OCI-LY1 (cell line): Measurements from ENCODE around the gene ME3.
"Not testable (repeated sequence)": the region's sequence is repeated elsewhere in the genome, so short reads cannot be mapped to it uniquely, and the experiment has no call there.

ENCODE experiments used
- H2AFZ ChIP-seq: fragments of 200-600 bp; sonication (generic), shearing (Covaris generic); 2 replicates; pipeline ENCODE4 v1.6.0; 2014; ENCODE audit warnings: antibody characterized with exemption, mild to moderate bottlenecking, low read length
- H3F3A ChIP-seq: fragments of 200-600 bp; sonication (generic), shearing (Covaris generic); 2 replicates; pipeline ENCODE4 v1.6.0; 2014; ENCODE audit warnings: mild to moderate bottlenecking, antibody characterized with exemption, low read length, moderate library complexity; ENCODE audit not compliant: insufficient read depth
- H3K27ac ChIP-seq: fragments of 200-600 bp; sonication (generic); 2 replicates; pipeline ENCODE4 v1.5.1; 2014; ENCODE audit warnings: low read length, mixed run types, mild to moderate bottlenecking, low read depth; ENCODE audit not compliant: poor library complexity, severe bottlenecking
- H3K27me3 ChIP-seq: fragments of 200-600 bp; sonication (generic); 2 replicates; pipeline ENCODE4 v1.6.0; 2014; ENCODE audit warnings: antibody characterized with exemption, mild to moderate bottlenecking, low read length, moderate library complexity; ENCODE audit not compliant: insufficient read depth
- H3K36me3 ChIP-seq: fragments of 200-600 bp; sonication (generic); 2 replicates; pipeline ENCODE4 v1.6.1; 2014; ENCODE audit warnings: mild to moderate bottlenecking, antibody characterized with exemption, low read length, moderate library complexity, mixed read lengths; ENCODE audit not compliant: insufficient read depth
- H3K4me1 ChIP-seq: fragments of 200-600 bp; sonication (generic); 2 replicates; pipeline ENCODE4 v1.5.1; 2014; ENCODE audit warnings: mild to moderate bottlenecking, low read length, moderate library complexity; ENCODE audit not compliant: insufficient read depth, severe bottlenecking
- H3K4me2 ChIP-seq: fragments of 200-600 bp; sonication (generic), shearing (Covaris generic); 2 replicates; pipeline ENCODE4 v1.6.1; 2014; ENCODE audit warnings: low read length
- H3K4me3 ChIP-seq: fragments of 200-600 bp; sonication (generic); 2 replicates; pipeline ENCODE4 v1.5.1; 2014; ENCODE audit warnings: low read length, low read depth, mild to moderate bottlenecking, mixed read lengths; ENCODE audit not compliant: poor library complexity, severe bottlenecking
- H3K79me2 ChIP-seq: fragments of 200-600 bp; shearing (Covaris generic); 2 replicates; pipeline ENCODE4 v1.6.1; 2016; ENCODE audit warnings: mixed run types, low read length, mixed read lengths; ENCODE audit not compliant: insufficient read depth
- H3K9ac ChIP-seq: fragments of 200-600 bp; sonication (generic), shearing (Covaris generic); 2 replicates; pipeline ENCODE4 v1.6.1; 2014; ENCODE audit warnings: mild to moderate bottlenecking, low read length, mixed read lengths
- H3K9me2 ChIP-seq: fragments of 200-600 bp; sonication (generic), shearing (Covaris generic); 2 replicates; pipeline ENCODE4 v1.6.1; 2014; ENCODE audit warnings: low read depth, mild to moderate bottlenecking, low read length, mixed read lengths
- H3K9me3 ChIP-seq: fragments of 200-600 bp; shearing (Covaris generic); 2 replicates; pipeline ENCODE4 v1.6.1; 2014; ENCODE audit warnings: low read length, mixed read lengths
- H4K20me1 ChIP-seq: fragments of 200-600 bp; sonication (generic), shearing (Covaris generic); 2 replicates; pipeline ENCODE4 v1.6.0; 2016; ENCODE audit warnings: mild to moderate bottlenecking, low read length; ENCODE audit not compliant: insufficient read depth
- EZH2 ChIP-seq: fragments of 200-600 bp; sonication (generic), shearing (Covaris generic); IDR thresholded peaks from 2 replicates; pipeline ENCODE4 v1.8.0; 2017; ENCODE audit warnings: borderline replicate concordance, mixed run types, mild to moderate bottlenecking, antibody characterized with exemption, low read length, moderate library complexity, mixed read lengths
- TF ChIP-seq, protein P1 (sequence below): fragments of 200-600 bp; sonication (generic), shearing (Covaris generic); IDR thresholded peaks from 2 replicates; pipeline ENCODE4 v1.5.1; 2017; ENCODE audit warnings: mild to moderate bottlenecking, antibody characterized with exemption, low read length, moderate library complexity, mixed read lengths

The ME3 gene

DNA sequence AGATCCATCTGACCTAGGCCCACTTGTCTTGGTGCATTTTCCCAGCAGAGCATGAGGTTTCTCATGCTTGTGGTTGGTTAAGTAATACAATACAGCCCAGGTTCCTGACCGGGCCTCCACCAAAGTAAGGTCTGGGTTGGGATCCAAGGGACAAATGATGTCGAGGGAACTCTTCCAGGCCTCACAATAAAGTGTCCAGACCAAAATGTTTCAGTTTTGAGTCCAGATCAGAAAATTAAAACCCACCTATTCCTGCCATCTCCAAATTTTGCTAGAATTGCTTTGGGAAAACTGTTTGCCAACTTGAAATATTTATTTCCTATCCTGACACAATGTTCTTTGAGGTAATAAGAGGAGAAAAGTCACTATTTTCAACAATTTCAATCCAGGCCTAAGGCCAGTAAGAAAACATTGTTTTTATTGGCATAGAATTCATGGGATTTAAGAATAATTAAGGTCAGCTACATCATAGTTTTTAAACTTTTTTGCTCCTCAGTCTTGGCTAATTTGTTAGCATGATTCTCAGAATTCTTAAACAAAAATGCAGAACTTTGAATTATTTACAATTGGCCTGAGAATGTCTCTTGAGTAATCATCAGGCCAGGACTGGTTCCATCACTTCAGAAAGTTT is 51.4 kb downstream of the ME3 start:
- no peak overlapping the region for H3K4me2 ChIP-seq
- no peak overlapping the region for H3K9ac ChIP-seq
- TF ChIP-seq, protein P1, sequence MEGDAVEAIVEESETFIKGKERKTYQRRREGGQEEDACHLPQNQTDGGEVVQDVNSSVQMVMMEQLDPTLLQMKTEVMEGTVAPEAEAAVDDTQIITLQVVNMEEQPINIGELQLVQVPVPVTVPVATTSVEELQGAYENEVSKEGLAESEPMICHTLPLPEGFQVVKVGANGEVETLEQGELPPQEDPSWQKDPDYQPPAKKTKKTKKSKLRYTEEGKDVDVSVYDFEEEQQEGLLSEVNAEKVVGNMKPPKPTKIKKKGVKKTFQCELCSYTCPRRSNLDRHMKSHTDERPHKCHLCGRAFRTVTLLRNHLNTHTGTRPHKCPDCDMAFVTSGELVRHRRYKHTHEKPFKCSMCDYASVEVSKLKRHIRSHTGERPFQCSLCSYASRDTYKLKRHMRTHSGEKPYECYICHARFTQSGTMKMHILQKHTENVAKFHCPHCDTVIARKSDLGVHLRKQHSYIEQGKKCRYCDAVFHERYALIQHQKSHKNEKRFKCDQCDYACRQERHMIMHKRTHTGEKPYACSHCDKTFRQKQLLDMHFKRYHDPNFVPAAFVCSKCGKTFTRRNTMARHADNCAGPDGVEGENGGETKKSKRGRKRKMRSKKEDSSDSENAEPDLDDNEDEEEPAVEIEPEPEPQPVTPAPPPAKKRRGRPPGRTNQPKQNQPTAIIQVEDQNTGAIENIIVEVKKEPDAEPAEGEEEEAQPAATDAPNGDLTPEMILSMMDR: no peak
- TF ChIP-seq EZH2: no peak
- no peak overlapping the region for H3K4me3 ChIP-seq
- H3F3A ChIP-seq: no peaks in the 10 kb centered on the region
- no peak overlapping the region for H3K27ac ChIP-seq
- no peaks in the 10 kb centered on the region for H3K9me2 ChIP-seq
- H3K4me1 ChIP-seq: no peaks in the 10 kb centered on the region
- no peaks in the 10 kb centered on the region for H3K27me3 ChIP-seq
- H4K20me1 ChIP-seq: no peaks in the 10 kb centered on the region
- H3K36me3 ChIP-seq: no peaks in the 10 kb centered on the region
- no peaks in the 10 kb centered on the region for H3K79me2 ChIP-seq
- no peak overlapping the region for H2AFZ ChIP-seq
- H3K9me3 ChIP-seq: no peaks in the 10 kb centered on the region

DNA sequence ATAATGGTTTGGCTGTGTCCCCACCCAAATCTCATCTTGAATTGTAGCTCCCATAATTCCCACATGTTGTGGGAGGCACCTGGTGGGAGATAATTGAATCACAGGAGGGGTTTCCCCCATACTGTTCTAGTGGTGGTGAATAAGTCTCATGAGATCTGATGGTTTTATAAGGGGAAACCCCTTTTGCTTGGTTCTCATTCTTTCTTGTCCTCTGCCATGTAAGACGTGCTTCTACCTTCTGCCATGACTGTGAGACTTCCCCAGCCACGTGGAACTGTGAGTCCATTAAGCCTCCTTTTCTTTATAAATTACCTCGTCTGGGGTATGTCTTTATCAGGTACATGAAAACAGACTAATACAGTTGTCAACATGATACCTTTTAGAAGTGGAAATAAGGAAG is 53.0 kb downstream of the ME3 start:
- not testable (repeated sequence) for H2AFZ ChIP-seq, H3K27me3 ChIP-seq, H3K9me3 ChIP-seq, H4K20me1 ChIP-seq, H3K4me3 ChIP-seq, H3F3A ChIP-seq, H3K4me2 ChIP-seq, H3K9me2 ChIP-seq, H3K27ac ChIP-seq, H3K4me1 ChIP-seq, H3K79me2 ChIP-seq, H3K36me3 ChIP-seq, H3K9ac ChIP-seq

DNA sequence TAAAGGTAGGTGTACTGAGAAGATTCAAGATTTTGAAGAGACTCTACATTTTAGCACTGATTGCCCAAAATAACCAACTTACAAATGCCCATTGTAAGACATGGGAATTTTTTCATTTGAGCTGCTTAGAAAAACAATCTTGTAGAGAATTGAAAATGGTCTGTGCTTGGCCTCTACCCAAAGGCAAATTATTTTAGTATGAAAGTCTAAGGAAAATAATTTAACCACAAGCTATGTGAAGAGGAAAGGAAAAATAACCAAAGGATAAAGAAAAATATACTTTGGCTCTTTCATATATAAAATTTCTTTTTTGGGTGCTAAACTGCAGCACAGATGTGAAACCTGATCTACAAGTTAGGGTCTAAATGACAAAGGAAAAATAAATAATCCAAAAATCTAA is 54.9 kb downstream of the ME3 start:
- Histone ChIP-seq H3K36me3 (no peaks in the 10 kb centered on the region), H3K4me1 (no peaks in the 10 kb centered on the region), H2AFZ (no peak overlapping the region), H3K27ac (no peak overlapping the region), H3K9me2 (no peaks in the 10 kb centered on the region), H3K9ac (no peak overlapping the region), H4K20me1 (no peaks in the 10 kb centered on the region), H3K4me3 (no peak overlapping the region), H3K79me2 (no peaks in the 10 kb centered on the region), H3K9me3 (no peaks in the 10 kb centered on the region), H3K27me3 (no peaks in the 10 kb centered on the region), H3K4me2 (no peak overlapping the region), H3F3A (no peaks in the 10 kb centered on the region)
- no peak for TF ChIP-seq EZH2
- TF ChIP-seq, protein P1: no peak

DNA sequence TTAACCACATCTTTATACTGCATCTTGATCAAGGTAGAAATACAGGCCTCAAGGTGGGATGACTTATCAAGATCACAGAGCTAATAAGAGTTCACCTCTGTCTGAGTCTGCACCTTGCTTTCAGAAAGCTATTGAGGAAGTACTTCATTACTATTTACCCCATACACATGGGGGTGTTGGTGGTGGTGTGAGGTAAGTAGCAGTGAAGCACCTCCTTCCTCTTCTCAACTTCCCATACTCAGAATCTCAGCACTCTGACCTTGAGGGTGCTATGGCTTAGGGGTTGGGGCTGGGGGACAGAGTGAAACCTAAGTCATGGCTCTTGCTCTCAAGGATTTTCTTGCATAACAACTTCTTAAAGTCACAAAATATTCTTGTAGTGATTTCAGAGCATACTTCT is 56.9 kb downstream of the ME3 start:
- Histone ChIP-seq H3K4me1 (no peaks in the 10 kb centered on the region), H3K36me3 (no peaks in the 10 kb centered on the region), H3K4me3 (no peak overlapping the region), H2AFZ (no peak overlapping the region), H3K4me2 (no peak overlapping the region), H3K9me3 (no peaks in the 10 kb centered on the region), H4K20me1 (no peaks in the 10 kb centered on the region), H3F3A (no peaks in the 10 kb centered on the region), H3K27ac (no peak overlapping the region), H3K79me2 (no peaks in the 10 kb centered on the region), H3K27me3 (no peaks in the 10 kb centered on the region), H3K9ac (no peak overlapping the region), H3K9me2 (no peaks in the 10 kb centered on the region)
- no peak for TF ChIP-seq EZH2
- TF ChIP-seq, protein P1: no peak
